OCI-LY1 (cell line): Measurements from ENCODE around the gene GCNA.

Source experiments
- CTCF ChIP-seq: fragments of 200-600 bp; sonication (generic), shearing (Covaris generic); IDR thresholded peaks from 2 replicates; pipeline ENCODE4 v1.5.1; 2017; ENCODE audit warnings: mild to moderate bottlenecking, antibody characterized with exemption, low read length, moderate library complexity, mixed read lengths
- EZH2 ChIP-seq: fragments of 200-600 bp; sonication (generic), shearing (Covaris generic); IDR thresholded peaks from 2 replicates; pipeline ENCODE4 v1.8.0; 2017; ENCODE audit warnings: borderline replicate concordance, mixed run types, mild to moderate bottlenecking, antibody characterized with exemption, low read length, moderate library complexity, mixed read lengths

GRCh38 chrX:71573590-71573989 is 4.6 kb upstream of the GCNA start:
- TF ChIP-seq CTCF (no peak), EZH2 (no peak)
